NCI-H2227 (cell line): Measurements from ENCODE around the gene OR4C16.

Experiments used
- DNase-seq: peaks from one replicate; lab custom pipeline; 2025; ENCODE audit not compliant: unreplicated experiment; lab: John Stamatoyannopoulos, UW

OR4C16 gene

GRCh38 chr11:55571828-55572227 is at the start of gene OR4C16:
Gene OR4C16, plus strand, starts transcription at chr11:55572128. Its CDS starts 0 bp downstream, at chr11:55572128.
- DNase-seq: no peak

GRCh38 chr11:55554169-55554568 is 17.8 kb upstream of the OR4C16 start, which contains the start of gene OR4C15:
Gene OR4C15, plus strand, starts transcription at chr11:55554469. Its CDS starts 0 bp downstream, at chr11:55554469.
- no peak for DNase-seq

- no peak for DNase-seq
Observed at GRCh38 chr11:55572548-55572947, 620 bp downstream of the OR4C16 start.

- DNase-seq: no peak
Observed at GRCh38 chr11:55607545-55607944, 35.6 kb downstream of the OR4C16 start, which contains the start of gene OR4C11. Gene OR4C11, minus strand, starts transcription at chr11:55607645. Its CDS starts 3,272 bp downstream, at chr11:55604373.
